Lower leg skin (tissue), 3 donors: ENCODE measurements around the gene JUND.

Source experiments
- CTCF ChIP-seq, 3 donors: fragments of 450-650 bp; IDR thresholded peaks; one replicate each; pipeline ENCODE4 v1.5.1; 2016; ENCODE audit warnings: antibody characterized with exemption in 3 of 3, mild to moderate bottlenecking in 3 of 3, moderate library complexity in 2 of 3
- POLR2A ChIP-seq, 2 donors: fragments of 450-650 bp; IDR thresholded peaks; one replicate each; pipeline ENCODE4 v1.6.1; 2016 to 2017; ENCODE audit warnings: antibody characterized with exemption in 2 of 2, mild to moderate bottlenecking in 1 of 2, moderate library complexity in 1 of 2

DNA sequence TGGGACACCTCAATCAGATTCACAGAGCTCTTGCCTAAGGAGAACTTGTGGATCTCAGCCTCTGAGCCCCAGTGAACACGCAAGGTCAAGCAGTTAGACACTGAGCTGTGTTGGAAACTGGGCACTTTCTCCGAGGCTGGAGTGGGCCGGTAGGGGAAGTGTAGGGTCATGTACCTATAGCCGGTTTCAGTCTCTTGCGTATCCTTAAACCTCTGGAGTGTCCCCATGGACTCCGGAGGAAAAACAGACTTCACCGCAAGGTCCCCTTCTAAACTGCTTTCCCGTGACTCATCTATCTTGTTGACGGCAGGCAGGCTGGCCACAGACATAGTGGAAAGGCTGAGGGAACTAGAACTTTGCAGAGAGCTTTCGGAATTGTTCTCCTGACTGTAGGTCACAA lies 18.5 kb downstream of the JUND start:
- TF ChIP-seq CTCF (IDR thresholded peaks at IDR 0.05) (no peak), POLR2A (IDR thresholded peaks at IDR 0.05) (no peak)
